IMR-90 (cell line): ENCODE measurements around the gene TRAIP. TPM values are rescaled to one million over a fixed set of nuclear protein-coding genes. Genes with fewer than 3 reads are reported as not detected.

Source experiments
- ATAC-seq: fragments of 200-7000 bp; cut with Tn5 transposase; 2 replicates; pipeline ENCODE4 v1.9.1; 2020; ENCODE audit warnings: low read depth, mild to moderate bottlenecking, moderate library complexity
- BruUV-seq: library from RNA; stranded (reverse); fragments of 400-500 nt; replicated peaks from 2 replicates; lab custom pipeline; 2021; lab: Mats Ljungman, UMichigan
- CTCF ChIA-PET: fragments of 300-600 bp; formaldehyde crosslinking; extraction: SDS; loops from one replicate; lab custom pipeline; 2021; ENCODE audit warnings: antibody characterized with exemption; lab: Yijun Ruan, JAX
- POLR2A ChIA-PET: fragments of 300-600 bp; sonication (Branson Sonifier 250); formaldehyde crosslinking; loops from one replicate; lab custom pipeline; 2022; ENCODE audit warnings: antibody characterized with exemption; ENCODE audit not compliant: unreplicated experiment; lab: Charles Lee
- DNase-seq: peaks from one replicate; pipeline ENCODE4 v3.0.0; 2013
- H2AFZ ChIP-seq: replicated peaks from 2 replicates; pipeline ENCODE3; 2013; ENCODE audit warnings: low read length, mild to moderate bottlenecking; ENCODE audit not compliant: poor library complexity
- H2AK5ac ChIP-seq: 2 replicates; pipeline ENCODE4 v1.6.1; 2013; ENCODE audit warnings: low read depth, low read length, inconsistent platforms
- H2AK9ac ChIP-seq: replicated peaks from 2 replicates; pipeline ENCODE3; 2013; ENCODE audit warnings: mild to moderate bottlenecking, low read depth, low read length, moderate library complexity; ENCODE audit not compliant: poor library complexity
- H2BK120ac ChIP-seq: 2 replicates; pipeline ENCODE4 v1.6.1; 2013; ENCODE audit warnings: low read depth, low read length, inconsistent platforms
- H2BK15ac ChIP-seq: 3 replicates; pipeline ENCODE4 v1.6.1; 2013; ENCODE audit warnings: low read depth, low read length, inconsistent platforms
- H2BK20ac ChIP-seq: 2 replicates; pipeline ENCODE4 v1.6.1; 2013; ENCODE audit warnings: low read depth, mild to moderate bottlenecking, inconsistent platforms, low read length, moderate library complexity
- H2BK5ac ChIP-seq: 2 replicates; pipeline ENCODE4 v1.6.1; 2013; ENCODE audit warnings: mild to moderate bottlenecking, low read depth, low read length, inconsistent platforms; ENCODE audit not compliant: poor library complexity, severe bottlenecking
- H3K14ac ChIP-seq: replicated peaks from 2 replicates; pipeline ENCODE4 v1.6.1; 2013; ENCODE audit warnings: low read depth, low read length, inconsistent platforms
- H3K18ac ChIP-seq: 2 replicates; pipeline ENCODE4 v1.6.1; 2013; ENCODE audit warnings: low read depth, low read length, control low read depth
- H3K23ac ChIP-seq: 2 replicates; pipeline ENCODE4 v1.6.1; 2013; ENCODE audit warnings: low read depth, low read length, inconsistent platforms
- H3K27ac ChIP-seq: 2 replicates; pipeline ENCODE4 v1.5.1; 2013; ENCODE audit warnings: mild to moderate bottlenecking, control low read depth, low read length; ENCODE audit not compliant: insufficient read depth
- H3K27me3 ChIP-seq: 2 replicates; pipeline ENCODE4 v1.6.1; 2013; ENCODE audit warnings: low read length; ENCODE audit not compliant: control insufficient read depth, insufficient read depth
- H3K36me3 ChIP-seq: 2 replicates; pipeline ENCODE4 v1.6.1; 2013; ENCODE audit warnings: low read length, mixed read lengths; ENCODE audit not compliant: control insufficient read depth, insufficient read depth
- H3K4ac ChIP-seq: 2 replicates; pipeline ENCODE4 v1.6.1; 2013; ENCODE audit warnings: low read depth, low read length, inconsistent platforms
- H3K4me1 ChIP-seq: 2 replicates; pipeline ENCODE4 v1.6.1; 2013; ENCODE audit warnings: low read length, mixed read lengths; ENCODE audit not compliant: control insufficient read depth, insufficient read depth
- H3K4me2 ChIP-seq: 2 replicates; pipeline ENCODE4 v1.6.1; 2013; ENCODE audit warnings: low read depth, mild to moderate bottlenecking, control low read depth, low read length, moderate library complexity
- H3K4me3 ChIP-seq: 2 replicates; pipeline ENCODE4 v1.5.1; 2013; ENCODE audit warnings: low read depth, mild to moderate bottlenecking, control low read depth, low read length, moderate library complexity; ENCODE audit not compliant: insufficient read depth
- H3K56ac ChIP-seq: 2 replicates; pipeline ENCODE4 v1.6.1; 2013; ENCODE audit warnings: low read length, inconsistent platforms; ENCODE audit not compliant: insufficient read depth; ENCODE audit errors: extremely low read depth
- H3K79me1 ChIP-seq, 2 experiments: 2 replicates each; pipeline ENCODE4 v1.6.1; 2013; ENCODE audit warnings: low read length in 2 of 2, inconsistent platforms in 1 of 2, low read depth in 1 of 2
- H3K9ac ChIP-seq: 2 replicates; pipeline ENCODE4 v1.6.1; 2013; ENCODE audit warnings: low read depth, low read length, control low read depth
- H3K9me1 ChIP-seq: 2 replicates; pipeline ENCODE4 v1.6.1; 2013; ENCODE audit warnings: low read length, inconsistent platforms; ENCODE audit not compliant: insufficient read depth
- H3K9me3 ChIP-seq: 2 replicates; pipeline ENCODE4 v1.6.1; 2013; ENCODE audit warnings: low read length; ENCODE audit not compliant: control insufficient read depth, insufficient read depth
- H4K20me1 ChIP-seq: 2 replicates; pipeline ENCODE4 v1.6.1; 2013; ENCODE audit warnings: low read length, inconsistent platforms; ENCODE audit not compliant: insufficient read depth
- H4K5ac ChIP-seq: 2 replicates; pipeline ENCODE4 v1.6.1; 2013; ENCODE audit warnings: mild to moderate bottlenecking, low read depth, low read length, control low read depth
- H4K8ac ChIP-seq, 2 experiments: 2 replicates each; pipeline ENCODE4 v1.6.1; 2013; ENCODE audit warnings: low read depth in 2 of 2, low read length in 2 of 2, control low read depth in 1 of 2, inconsistent platforms in 1 of 2
- H4K91ac ChIP-seq: 2 replicates; pipeline ENCODE4 v1.6.1; 2013; ENCODE audit warnings: low read depth, low read length, inconsistent platforms; ENCODE audit not compliant: insufficient read depth
- BHLHE40 ChIP-seq: fragments of 150-350 bp; IDR thresholded peaks from 2 replicates; pipeline ENCODE4 v1.6.1; 2016; ENCODE audit warnings: mild to moderate bottlenecking, low read depth, low read length
- CEBPB ChIP-seq: IDR thresholded peaks from 2 replicates; pipeline ENCODE4 v1.6.1; 2012; ENCODE audit warnings: low read depth, low read length, improper control_type of control experiment
- CHD1 ChIP-seq: IDR thresholded peaks from 2 replicates; pipeline ENCODE4 v1.6.1; 2012; ENCODE audit warnings: low read depth, low read length, improper control_type of control experiment
- CTCF ChIP-seq: conservative IDR thresholded peaks from 2 replicates; pipeline ENCODE4 v1.5.1; 2012; ENCODE audit warnings: mild to moderate bottlenecking, low read depth, low read length, improper control_type of control experiment
- ELK1 ChIP-seq: fragments of 150-350 bp; IDR thresholded peaks from 2 replicates; pipeline ENCODE4 v1.6.1; 2016; ENCODE audit warnings: low read depth, mild to moderate bottlenecking, low read length, moderate library complexity, borderline replicate concordance
- FOS ChIP-seq: fragments of 150-350 bp; IDR thresholded peaks from 2 replicates; pipeline ENCODE4 v1.6.1; 2016; ENCODE audit warnings: low read depth, low read length
- MAFK ChIP-seq: IDR thresholded peaks from 2 replicates; pipeline ENCODE4 v1.6.1; 2012; ENCODE audit warnings: low read depth, low read length, improper control_type of control experiment
- MAZ ChIP-seq: IDR thresholded peaks from 2 replicates; pipeline ENCODE4 v1.6.1; 2012; ENCODE audit warnings: low read depth, mild to moderate bottlenecking, low read length, improper control_type of control experiment, moderate library complexity, borderline replicate concordance
- MXI1 ChIP-seq: IDR thresholded peaks from 2 replicates; pipeline ENCODE4 v1.6.1; 2012; ENCODE audit warnings: low read depth, mild to moderate bottlenecking, low read length, moderate library complexity, borderline replicate concordance
- NFE2L2 ChIP-seq: fragments of 150-350 bp; IDR thresholded peaks from 2 replicates; pipeline ENCODE4 v1.6.1; 2016; ENCODE audit warnings: low read depth, mild to moderate bottlenecking, low read length
- POLR2A ChIP-seq: IDR thresholded peaks from 2 replicates; pipeline ENCODE4 v1.6.1; 2012; ENCODE audit warnings: mild to moderate bottlenecking, low read depth, low read length
- RAD21 ChIP-seq: IDR thresholded peaks from 2 replicates; pipeline ENCODE4 v1.6.1; 2012; ENCODE audit warnings: low read length, improper control_type of control experiment
- RCOR1 ChIP-seq: IDR thresholded peaks from 2 replicates; pipeline ENCODE4 v1.6.1; 2012; ENCODE audit warnings: mild to moderate bottlenecking, low read length, improper control_type of control experiment; ENCODE audit not compliant: insufficient replicate concordance
- RFX5 ChIP-seq: IDR thresholded peaks from 2 replicates; pipeline ENCODE4 v1.8.0; 2012; ENCODE audit warnings: low read depth, mild to moderate bottlenecking, low read length, moderate library complexity
- WGBS, 2 experiments: methylation state at CpG; one replicate each; pipeline versions ENCODE4 v1.1.5 to v1.1.7; 2013; ENCODE audit warnings: missing lambda C conversion rate in 2 of 2; ENCODE audit not compliant: insufficient read length in 1 of 2; ENCODE audit errors: extremely low coverage in 2 of 2; 5-methylcytosine and 5-hydroxymethylcytosine counted together
- dilution Hi-C: fragments of 300-500 bp; cut with HindIII; formaldehyde crosslinking; loops from one replicate; pipeline ENCODE4 v1.14.3; 2018; ENCODE audit warnings: low sequenced_read_pairs; ENCODE audit not compliant: unreplicated experiment
- in situ Hi-C: fragments of 300-500 bp; cut with MboI; formaldehyde crosslinking; loops from 3 replicates; pipeline ENCODE4 v1.14.3; 2019; ENCODE audit warnings: low sequenced_read_pairs, inconsistent platforms, mixed read lengths
- intact Hi-C: fragments of 100-400 bp; cut with micrococcal nuclease; formaldehyde crosslinking; loops from 2 replicates; pipeline ENCODE4 v1.10.0; 2022
- polyA plus RNA-seq, 3 experiments: library from polyadenylated mRNA; depleted of rRNA; stranded (reverse); fragments of >200 nt; gene quantifications; 2 replicates each; pipeline ENCODE4 v1.2.3, GENCODE V29; 2012; ENCODE audit warnings: low replicate concordance in 1 of 3
- total RNA-seq: library from RNA; depleted of rRNA; stranded (reverse); fragments of >200 nt; gene quantifications from 2 replicates; pipeline ENCODE4 v1.2.3, GENCODE V29; 2012
- TF ChIP-seq, protein P1 (sequence below): fragments of 150-350 bp; IDR thresholded peaks from 2 replicates; pipeline ENCODE4 v1.6.1; 2017; ENCODE audit warnings: mild to moderate bottlenecking, antibody characterized with exemption, low read length, low read depth

The TRAIP gene
- total and polyA plus RNA-seq, 2 of the 4 experiments (the other 2 are of a cell fraction), result 6.3 to 9.2 TPM

DNA sequence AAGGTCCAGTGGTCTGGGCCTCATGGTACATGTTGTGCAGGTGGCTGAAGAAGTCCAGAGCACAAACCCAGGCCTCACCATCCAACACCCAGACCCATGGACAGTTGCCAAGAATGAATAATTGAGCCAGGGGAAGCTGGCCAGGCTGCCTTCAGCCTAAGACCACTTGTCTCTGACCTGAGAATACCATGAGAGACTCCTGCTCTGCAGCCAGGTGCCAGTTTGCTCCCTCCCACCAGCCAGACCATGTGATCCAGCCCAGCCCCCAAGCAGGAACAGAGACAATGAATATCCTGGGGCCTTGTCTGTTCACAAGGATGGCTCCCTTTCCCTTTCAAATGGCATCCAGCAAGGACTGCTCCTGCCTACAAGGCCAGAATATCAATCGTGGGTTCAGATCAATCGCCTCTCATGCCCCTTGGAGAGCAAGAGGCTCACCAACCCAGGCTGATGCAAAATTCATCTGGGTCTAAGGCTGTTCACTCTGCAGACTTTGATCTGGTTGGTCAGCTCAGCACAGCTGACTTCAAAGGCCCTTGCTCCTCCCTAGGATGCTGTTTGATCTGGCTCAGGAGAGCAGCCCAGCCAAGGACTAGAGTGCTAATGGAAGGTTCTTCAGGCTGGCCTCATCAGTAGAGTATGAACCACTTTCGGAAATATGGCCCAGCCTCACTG, 13.4 kb downstream of the TRAIP start:
- 88% methylated on average over 2 of the region's 3 CpGs; no CpG with 5 or more reads in 1 of the 2 experiments for WGBS, 2 experiments
- TF ChIP-seq BHLHE40 (no peak), CEBPB (no peak), CHD1 (no peak), FOS (no peak), RCOR1 (no peak), MAFK (no peak), CTCF (no peak), RFX5 (no peak), MAZ (no peak), POLR2A (no peak), ELK1 (no peak), RAD21 (no peak), MXI1 (no peak), NFE2L2 (no peak)
- TF ChIP-seq, protein P1, sequence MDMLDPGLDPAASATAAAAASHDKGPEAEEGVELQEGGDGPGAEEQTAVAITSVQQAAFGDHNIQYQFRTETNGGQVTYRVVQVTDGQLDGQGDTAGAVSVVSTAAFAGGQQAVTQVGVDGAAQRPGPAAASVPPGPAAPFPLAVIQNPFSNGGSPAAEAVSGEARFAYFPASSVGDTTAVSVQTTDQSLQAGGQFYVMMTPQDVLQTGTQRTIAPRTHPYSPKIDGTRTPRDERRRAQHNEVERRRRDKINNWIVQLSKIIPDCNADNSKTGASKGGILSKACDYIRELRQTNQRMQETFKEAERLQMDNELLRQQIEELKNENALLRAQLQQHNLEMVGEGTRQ, result no peak

More for the DNA sequence above, 13.4 kb downstream of the TRAIP start:
- Histone ChIP-seq H3K56ac (no peak overlapping the region), H4K8ac (no peak overlapping the region), H4K5ac (no peak overlapping the region), H3K4me1 (no peaks in the 10 kb centered on the region; the same call in 1 of the 2 replicates), H3K9me1 (peaks cover 3% of the 10 kb centered on the region; the same call in 1 of the 2 replicates), H3K9me3 (no peaks in the 10 kb centered on the region), H3K27me3 (no peaks in the 10 kb centered on the region), H2AK5ac (no peak overlapping the region), H2AK9ac (no peak overlapping the region), H2BK20ac (no peak overlapping the region), H3K79me1 (peaks cover 0 to 3% of the 10 kb centered on the region in 2 experiments; a peak in 2 of 4 replicates), H3K23ac (no peak overlapping the region), H2BK15ac (no peak overlapping the region), H3K4me2 (no peak overlapping the region), H2BK120ac (no peak overlapping the region), H4K20me1 (no peaks in the 10 kb centered on the region), H3K36me3 (peaks cover 3% of the 10 kb centered on the region), H2AFZ (no peak overlapping the region), H3K14ac (no peak overlapping the region), H2BK5ac (no peak overlapping the region), H3K27ac (no peak overlapping the region), H3K9ac (no peak overlapping the region), H3K4ac (no peak overlapping the region), H3K4me3 (no peak overlapping the region), H4K91ac (no peak overlapping the region), H3K18ac (no peak overlapping the region)
- POLR2A ChIA-PET, result no interaction called here
- CTCF ChIA-PET, result interaction anchor here (1.1 kb wide), 1 partner anchor 9 kb away, joined by 3 read pairs; no protein-coding TSS in a partner anchor
- DNase-seq (no peak), ATAC-seq (no peak)
- intact Hi-C loops (loop anchor here (5.0 kb wide), 1 partner anchor 64 kb away; no protein-coding TSS in a partner anchor), in situ Hi-C loops (loop anchor here (5.0 kb wide), 1 partner anchor 141 kb away; no protein-coding TSS in a partner anchor), dilution Hi-C loops (no loop called here)
- BruUV-seq, result no TSS peak
